Rectal smooth muscle tissue (tissue), 1 donor: ENCODE results near the gene LYVE1.

Experiments used
- H3K27ac ChIP-seq: one replicate; pipeline ENCODE4 v1.7.0; 2013; ENCODE audit warnings: low read depth, low read length, inconsistent platforms
- H3K27me3 ChIP-seq: one replicate; pipeline ENCODE4 v1.7.0; 2013; ENCODE audit warnings: low read length; ENCODE audit not compliant: control insufficient read depth, insufficient read depth
- H3K36me3 ChIP-seq: one replicate; pipeline ENCODE4 v1.7.0; 2013; ENCODE audit warnings: low read length; ENCODE audit not compliant: control insufficient read depth, insufficient read depth
- H3K4me1 ChIP-seq: one replicate; pipeline ENCODE4 v1.7.0; 2013; ENCODE audit warnings: low read length; ENCODE audit not compliant: control insufficient read depth, insufficient read depth
- H3K4me3 ChIP-seq: one replicate; pipeline ENCODE4 v1.7.0; 2013; ENCODE audit warnings: low read length
- H3K9ac ChIP-seq: one replicate; pipeline ENCODE4 v1.7.0; 2013; ENCODE audit warnings: low read length

LYVE1 gene

GRCh38 chr11:10511181-10511621 lies 57.3 kb downstream of the LYVE1 start:
- no peaks in the 10 kb centered on the region for H3K36me3 ChIP-seq
- no peaks in the 10 kb centered on the region for H3K4me1 ChIP-seq
- H3K27me3 ChIP-seq: no peaks in the 10 kb centered on the region
- H3K4me3 ChIP-seq: no peak overlapping the region
- H3K9ac ChIP-seq: no peak overlapping the region
- no peak overlapping the region for H3K27ac ChIP-seq
